IPS DF 6.9 (cell line): Measurements from ENCODE around the gene TAS1R1.

Experiments
- DNase-seq: peaks from one replicate; pipeline ENCODE4 v3.0.0-alpha.2; 2013; ENCODE audit warnings: low read depth, low spot score
- H3K27ac ChIP-seq: one replicate; pipeline ENCODE4 v1.5.1; 2013; ENCODE audit warnings: low read length, control low read depth
- H3K27me3 ChIP-seq: 2 replicates; pipeline ENCODE4 v1.6.1; 2013; ENCODE audit warnings: mild to moderate bottlenecking, low read length; ENCODE audit not compliant: control insufficient read depth, insufficient read depth
- H3K36me3 ChIP-seq: 2 replicates; pipeline ENCODE4 v1.6.1; 2013; ENCODE audit warnings: low read length; ENCODE audit not compliant: control insufficient read depth, insufficient read depth
- H3K4me1 ChIP-seq: 2 replicates; pipeline ENCODE4 v1.6.1; 2013; ENCODE audit warnings: low read length; ENCODE audit not compliant: control insufficient read depth, insufficient read depth
- H3K4me3 ChIP-seq: 2 replicates; pipeline ENCODE4 v1.5.1; 2013; ENCODE audit warnings: mild to moderate bottlenecking, low read length
- H3K9me3 ChIP-seq: 2 replicates; pipeline ENCODE4 v1.6.1; 2013; ENCODE audit warnings: low read length, inconsistent platforms; ENCODE audit not compliant: control insufficient read depth, insufficient read depth
- WGBS: extraction: QIAGEN DNeasy Blood & Tissue Kit; methylation state at CpG from one replicate; pipeline ENCODE4 v1.1.7; 2013; ENCODE audit warnings: mixed read lengths, missing lambda C conversion rate; ENCODE audit not compliant: insufficient read length, insufficient coverage; 5-methylcytosine and 5-hydroxymethylcytosine counted together

The TAS1R1 gene

GRCh38 chr1:6510493-6510892 is 44.6 kb upstream of the TAS1R1 start:
- no peak overlapping the region for H3K4me3 ChIP-seq
- no CpG with 5 or more reads among the region's 6 CpGs for WGBS
- H3K36me3 ChIP-seq, result no peaks in the 10 kb centered on the region; the same call in 1 of the 2 replicates
- no peaks in the 10 kb centered on the region for H3K27me3 ChIP-seq
- no peak for DNase-seq
- no peak overlapping the region for H3K27ac ChIP-seq
- H3K4me1 ChIP-seq, result peaks cover 2% of the 10 kb centered on the region; the same call in 1 of the 2 replicates
- no peaks in the 10 kb centered on the region for H3K9me3 ChIP-seq

GRCh38 chr1:6511056-6511455 is 44.1 kb upstream of the TAS1R1 start:
- Histone ChIP-seq H3K4me3 (no peak overlapping the region), H3K27ac (no peak overlapping the region), H3K9me3 (no peaks in the 10 kb centered on the region), H3K27me3 (no peaks in the 10 kb centered on the region), H3K4me1 (peaks cover 2% of the 10 kb centered on the region; the same call in 1 of the 2 replicates), H3K36me3 (no peaks in the 10 kb centered on the region; the same call in 1 of the 2 replicates)
- WGBS, result no CpG with 5 or more reads among the region's 6 CpGs
- DNase-seq, result no peak

GRCh38 chr1:6511561-6512244 is 43.4 kb upstream of the TAS1R1 start:
- Histone ChIP-seq H3K4me3 (no peak overlapping the region), H3K27ac (no peak overlapping the region), H3K27me3 (no peaks in the 10 kb centered on the region), H3K4me1 (peaks cover 2% of the 10 kb centered on the region; the same call in 1 of the 2 replicates), H3K9me3 (no peaks in the 10 kb centered on the region), H3K36me3 (no peaks in the 10 kb centered on the region; the same call in 1 of the 2 replicates)
- WGBS, result no CpG with 5 or more reads among the region's 16 CpGs
- DNase-seq, result no peak

GRCh38 chr1:6512245-6512907 is 42.7 kb upstream of the TAS1R1 start:
- H3K27ac ChIP-seq, result no peak overlapping the region
- H3K4me1 ChIP-seq, result no peaks in the 10 kb centered on the region
- DNase-seq, result no peak
- no peaks in the 10 kb centered on the region for H3K27me3 ChIP-seq
- no peak overlapping the region for H3K4me3 ChIP-seq
- H3K9me3 ChIP-seq, result no peaks in the 10 kb centered on the region
- WGBS, result no CpG with 5 or more reads among the region's 19 CpGs
- H3K36me3 ChIP-seq, result no peaks in the 10 kb centered on the region; the same call in 1 of the 2 replicates

- H3K4me1 ChIP-seq, result no peaks in the 10 kb centered on the region
- no peaks in the 10 kb centered on the region for H3K9me3 ChIP-seq
- DNase-seq, result no peak
- no peaks in the 10 kb centered on the region for H3K27me3 ChIP-seq
- no peak overlapping the region for H3K27ac ChIP-seq
- no peaks in the 10 kb centered on the region; the same call in 1 of the 2 replicates for H3K36me3 ChIP-seq
- no peak overlapping the region for H3K4me3 ChIP-seq
- WGBS, result no CpG with 5 or more reads among the region's 8 CpGs
Observed at GRCh38 chr1:6512908-6513280, 42.2 kb upstream of the TAS1R1 start.

- no peak for DNase-seq
- no peak overlapping the region for H3K4me3 ChIP-seq
- no CpG with 5 or more reads among the region's 9 CpGs for WGBS
- no peaks in the 10 kb centered on the region for H3K9me3 ChIP-seq
- H3K27ac ChIP-seq, result no peak overlapping the region
- no peaks in the 10 kb centered on the region; the same call in 1 of the 2 replicates for H3K36me3 ChIP-seq
- H3K27me3 ChIP-seq, result no peaks in the 10 kb centered on the region
- no peaks in the 10 kb centered on the region for H3K4me1 ChIP-seq
Observed at GRCh38 chr1:6513320-6513801, 41.7 kb upstream of the TAS1R1 start.

- no peak overlapping the region for H3K4me3 ChIP-seq
Observed at GRCh38 chr1:6515771-6516170, 39.3 kb upstream of the TAS1R1 start.

GRCh38 chr1:6517435-6517851 is 37.7 kb upstream of the TAS1R1 start:
- no CpG with 5 or more reads among the region's 8 CpGs for WGBS
- Histone ChIP-seq H3K4me3 (no peak overlapping the region), H3K27ac (no peak overlapping the region), H3K4me1 (peaks cover 4% of the 10 kb centered on the region; the same call in 1 of the 2 replicates), H3K27me3 (no peaks in the 10 kb centered on the region), H3K9me3 (no peaks in the 10 kb centered on the region), H3K36me3 (no peaks in the 10 kb centered on the region)
- no peak for DNase-seq

More at GRCh38 chr1:6515771-6516170, 39.3 kb upstream of the TAS1R1 start:
- H3K27me3 ChIP-seq, result no peaks in the 10 kb centered on the region
- no peak overlapping the region for H3K27ac ChIP-seq
- no peak for DNase-seq
- peaks cover 4% of the 10 kb centered on the region; the same call in 1 of the 2 replicates for H3K4me1 ChIP-seq
- no peaks in the 10 kb centered on the region; the same call in 1 of the 2 replicates for H3K36me3 ChIP-seq
- no peaks in the 10 kb centered on the region for H3K9me3 ChIP-seq
- no CpG with 5 or more reads among the region's 4 CpGs for WGBS

- H3K36me3 ChIP-seq, result no peaks in the 10 kb centered on the region
- WGBS, result no CpG with 5 or more reads among the region's 11 CpGs
- no peak overlapping the region for H3K27ac ChIP-seq
- no peak overlapping the region for H3K4me3 ChIP-seq
- no peaks in the 10 kb centered on the region for H3K27me3 ChIP-seq
- no peak for DNase-seq
- no peaks in the 10 kb centered on the region for H3K9me3 ChIP-seq
- peaks cover 4% of the 10 kb centered on the region; the same call in 1 of the 2 replicates for H3K4me1 ChIP-seq
Observed at GRCh38 chr1:6519491-6519934, 35.6 kb upstream of the TAS1R1 start.

- peaks cover 4% of the 10 kb centered on the region; the same call in 1 of the 2 replicates for H3K4me1 ChIP-seq
- no peaks in the 10 kb centered on the region for H3K27me3 ChIP-seq
- no peaks in the 10 kb centered on the region for H3K9me3 ChIP-seq
- H3K36me3 ChIP-seq, result no peaks in the 10 kb centered on the region
- peak; percentile 84 for DNase-seq
- no peak overlapping the region for H3K4me3 ChIP-seq
- no CpG with 5 or more reads among the region's 13 CpGs for WGBS
- H3K27ac ChIP-seq, result no peak overlapping the region
Observed at GRCh38 chr1:6519935-6520671, 35.0 kb upstream of the TAS1R1 start.
